CD14-positive monocyte (primary cell): ENCODE results near the gene MORN1. TPM values are rescaled to one million over a fixed set of nuclear protein-coding genes. Genes with fewer than 3 reads are reported as not detected.

Experiments used
- DNase-seq, 3 donors: peaks; one replicate each; pipeline ENCODE4 v3.0.0-alpha.2; 2011 to 2022
- H2AFZ ChIP-seq: 2 replicates; pipeline ENCODE4 v1.6.0; 2012; ENCODE audit warnings: mild to moderate bottlenecking, low read depth, low read length, inconsistent platforms; ENCODE audit not compliant: insufficient read depth, poor library complexity, severe bottlenecking
- H3K27ac ChIP-seq, 2 donors: 1 replicate in 1 of 2; 2 replicates in 1 of 2; pipeline ENCODE4 v1.5.1; 2012 to 2013; ENCODE audit warnings: low read length in 2 of 2, control low read depth in 1 of 2, inconsistent platforms in 1 of 2, low read depth in 1 of 2, mild to moderate bottlenecking in 1 of 2
- H3K27me3 ChIP-seq, 2 donors: one replicate each; pipeline versions ENCODE4 v1.6.0 to v1.6.1; 2011 to 2013; ENCODE audit warnings: low read length in 2 of 2; ENCODE audit not compliant: control insufficient read depth in 2 of 2, insufficient read depth in 2 of 2
- H3K36me3 ChIP-seq, 2 donors: replicated peaks in 1 of 2; 1 replicate in 1 of 2; 2 replicates in 1 of 2; pipeline versions ENCODE4 v1.5.1 to v1.6.1; 2012 to 2013; ENCODE audit warnings: low read length in 2 of 2, control low read depth in 1 of 2, inconsistent platforms in 1 of 2, mild to moderate bottlenecking in 1 of 2; ENCODE audit not compliant: insufficient read depth in 2 of 2, control insufficient read depth in 1 of 2
- H3K4me1 ChIP-seq, 2 donors: 1 replicate in 1 of 2; 2 replicates in 1 of 2; pipeline versions ENCODE4 v1.5.1 to v1.6.1; 2012 to 2013; ENCODE audit warnings: low read length in 2 of 2, control low read depth in 1 of 2, inconsistent platforms in 1 of 2, mild to moderate bottlenecking in 1 of 2, moderate library complexity in 1 of 2; ENCODE audit not compliant: insufficient read depth in 2 of 2, control insufficient read depth in 1 of 2
- H3K4me2 ChIP-seq: replicated peaks from 2 replicates; pipeline ENCODE3; 2012; ENCODE audit warnings: low read length, moderate library complexity, mild to moderate bottlenecking; ENCODE audit not compliant: poor library complexity, severe bottlenecking; ENCODE audit errors: extremely low read depth
- H3K4me3 ChIP-seq, 3 experiments: fragments of 200-600 bp in 1 of 3; sonication (generic) in 1 of 3; replicated peaks in 1 of 3; 1 replicate in 2 of 3; 2 replicates in 1 of 3; pipeline ENCODE4 v1.5.1; 2011 to 2013; ENCODE audit warnings: low read length in 3 of 3, mild to moderate bottlenecking in 3 of 3, control low read depth in 2 of 3, low read depth in 2 of 3, inconsistent platforms in 1 of 3, moderate library complexity in 1 of 3
- H3K79me2 ChIP-seq: 2 replicates; pipeline ENCODE4 v1.6.0; 2012; ENCODE audit warnings: mild to moderate bottlenecking, control low read depth, inconsistent platforms, low read length, moderate library complexity; ENCODE audit not compliant: insufficient read depth
- H3K9ac ChIP-seq: 2 replicates; pipeline ENCODE4 v1.6.0; 2017; ENCODE audit warnings: low read length, mild to moderate bottlenecking; ENCODE audit not compliant: insufficient read depth, poor library complexity, severe bottlenecking
- H3K9me3 ChIP-seq, 2 donors: replicated peaks in 1 of 2; 1 replicate in 1 of 2; 2 replicates in 1 of 2; pipeline versions ENCODE4 v1.5.1 to v1.6.1; 2012 to 2013; ENCODE audit warnings: low read length in 2 of 2, control low read depth in 1 of 2; ENCODE audit not compliant: control insufficient read depth in 1 of 2, insufficient read depth in 1 of 2
- H4K20me1 ChIP-seq: 2 replicates; pipeline ENCODE4 v1.6.0; 2012; ENCODE audit warnings: mild to moderate bottlenecking, low read length, control low read depth, moderate library complexity; ENCODE audit not compliant: insufficient read depth
- H3K27ac Mint-ChIP-seq, 7 donors: one replicate each; pipeline ENCODE4 v1.8.0; 2020; ENCODE audit warnings: mild to moderate bottlenecking in 7 of 7, mixed read lengths in 7 of 7, moderate library complexity in 6 of 7, inconsistent platforms in 2 of 7
- H3K27me3 Mint-ChIP-seq, 3 donors: one replicate each; pipeline ENCODE4 v1.8.0; 2021 to 2022; ENCODE audit warnings: low read depth in 3 of 3, mild to moderate bottlenecking in 3 of 3, mixed read lengths in 3 of 3, moderate library complexity in 3 of 3, inconsistent platforms in 1 of 3
- H3K36me3 Mint-ChIP-seq, 2 donors: one replicate each; pipeline ENCODE4 v1.8.0; 2020; ENCODE audit warnings: mixed read lengths in 2 of 2, inconsistent platforms in 1 of 2, mild to moderate bottlenecking in 1 of 2
- H3K4me1 Mint-ChIP-seq: one replicate; pipeline ENCODE4 v1.8.0; 2020; ENCODE audit warnings: mild to moderate bottlenecking, mixed read lengths
- H3K4me3 Mint-ChIP-seq, 2 donors: one replicate each; pipeline ENCODE4 v1.8.0; 2020; ENCODE audit warnings: mild to moderate bottlenecking in 2 of 2, mixed read lengths in 2 of 2, moderate library complexity in 1 of 2
- H3K9me3 Mint-ChIP-seq, 7 donors: one replicate each; pipeline ENCODE4 v1.8.0; 2020 to 2022; ENCODE audit warnings: mixed read lengths in 7 of 7, mild to moderate bottlenecking in 6 of 7, moderate library complexity in 6 of 7, inconsistent platforms in 2 of 7
- WGBS: methylation state at CpG from one replicate; pipeline ENCODE4 v1.1.5; 2013; ENCODE audit warnings: missing lambda C conversion rate; ENCODE audit not compliant: insufficient coverage; 5-methylcytosine and 5-hydroxymethylcytosine counted together
- intact Hi-C, 2 donors: fragments of 100-400 bp; cut with micrococcal nuclease; formaldehyde crosslinking; loops; one replicate each; pipeline versions ENCODE4 v1.15.0 to v1.15.1; 2023
- polyA plus RNA-seq, 3 donors: library from polyadenylated mRNA; depleted of rRNA in 1 of 3; unstranded in 2 of 3; stranded (reverse) in 1 of 3; fragments of 300-500 nt in 2 of 3; fragments of >200 nt in 1 of 3; fragmentation: Illumina TruSeq in 2 of 3; gene quantifications; 1 replicate in 2 of 3; 2 replicates in 1 of 3; pipeline ENCODE4 v1.2.3, GENCODE V29; 2012 to 2021
- TF ChIP-seq, protein P1 (sequence below): fragments of 200-600 bp; IDR thresholded peaks from one replicate; pipeline ENCODE4 v1.8.0; 2022; ENCODE audit warnings: antibody characterized with exemption, mild to moderate bottlenecking

Gene MORN1
- polyA plus RNA-seq, 3 donors = 1.5 to 3.0 (median 1.7) TPM

DNA sequence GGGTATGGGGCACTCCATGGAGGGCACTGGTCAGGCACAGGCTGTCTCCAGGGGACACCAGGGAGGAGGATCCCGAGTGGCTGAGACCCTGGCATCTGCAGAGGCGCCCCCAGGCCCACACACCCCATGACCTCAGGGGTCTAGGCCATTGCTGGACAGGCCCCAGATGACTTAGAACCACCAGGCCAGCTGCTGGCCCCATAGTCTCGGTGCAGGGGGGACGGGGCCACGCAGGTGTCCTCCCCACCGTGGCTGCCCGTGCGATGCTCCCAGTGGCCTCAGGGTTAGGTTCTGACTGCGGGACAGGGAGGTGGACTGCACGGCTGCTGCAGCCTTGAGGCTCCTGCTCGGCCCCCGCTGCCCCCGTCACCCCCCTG lies 44.0 kb downstream of the MORN1 start:
- 99% methylated on average over 8 of the region's 13 CpGs for WGBS
- Histone ChIP-seq H4K20me1 (no peaks in the 10 kb centered on the region), H3K9ac (no peak overlapping the region), H3K4me3 (no peak overlapping the region), H2AFZ (no peak overlapping the region), H3K27ac (no peak overlapping the region), H3K9me3 (no peaks in the 10 kb centered on the region), H3K79me2 (no peaks in the 10 kb centered on the region), H3K27me3 (no peaks in the 10 kb centered on the region), H3K4me2 (no peak overlapping the region), H3K4me1 (no peaks in the 10 kb centered on the region), H3K36me3 (no peaks in the 10 kb centered on the region)
- DNase-seq = no peak
- intact Hi-C loops = no loop called here
- Mint-ChIP-seq H3K4me3 (no peak overlapping the region), H3K27me3 (peaks cover 2 to 5% (median 2%) of the 10 kb centered on the region in 3 donors), H3K9me3 (peaks cover 0 to 1% (median 0%) of the 10 kb centered on the region in 7 donors), H3K36me3 (no peaks in the 10 kb centered on the region), H3K27ac (no peak overlapping the region), H3K4me1 (no peaks in the 10 kb centered on the region)
- TF ChIP-seq, protein P1, sequence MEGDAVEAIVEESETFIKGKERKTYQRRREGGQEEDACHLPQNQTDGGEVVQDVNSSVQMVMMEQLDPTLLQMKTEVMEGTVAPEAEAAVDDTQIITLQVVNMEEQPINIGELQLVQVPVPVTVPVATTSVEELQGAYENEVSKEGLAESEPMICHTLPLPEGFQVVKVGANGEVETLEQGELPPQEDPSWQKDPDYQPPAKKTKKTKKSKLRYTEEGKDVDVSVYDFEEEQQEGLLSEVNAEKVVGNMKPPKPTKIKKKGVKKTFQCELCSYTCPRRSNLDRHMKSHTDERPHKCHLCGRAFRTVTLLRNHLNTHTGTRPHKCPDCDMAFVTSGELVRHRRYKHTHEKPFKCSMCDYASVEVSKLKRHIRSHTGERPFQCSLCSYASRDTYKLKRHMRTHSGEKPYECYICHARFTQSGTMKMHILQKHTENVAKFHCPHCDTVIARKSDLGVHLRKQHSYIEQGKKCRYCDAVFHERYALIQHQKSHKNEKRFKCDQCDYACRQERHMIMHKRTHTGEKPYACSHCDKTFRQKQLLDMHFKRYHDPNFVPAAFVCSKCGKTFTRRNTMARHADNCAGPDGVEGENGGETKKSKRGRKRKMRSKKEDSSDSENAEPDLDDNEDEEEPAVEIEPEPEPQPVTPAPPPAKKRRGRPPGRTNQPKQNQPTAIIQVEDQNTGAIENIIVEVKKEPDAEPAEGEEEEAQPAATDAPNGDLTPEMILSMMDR = no peak

DNA sequence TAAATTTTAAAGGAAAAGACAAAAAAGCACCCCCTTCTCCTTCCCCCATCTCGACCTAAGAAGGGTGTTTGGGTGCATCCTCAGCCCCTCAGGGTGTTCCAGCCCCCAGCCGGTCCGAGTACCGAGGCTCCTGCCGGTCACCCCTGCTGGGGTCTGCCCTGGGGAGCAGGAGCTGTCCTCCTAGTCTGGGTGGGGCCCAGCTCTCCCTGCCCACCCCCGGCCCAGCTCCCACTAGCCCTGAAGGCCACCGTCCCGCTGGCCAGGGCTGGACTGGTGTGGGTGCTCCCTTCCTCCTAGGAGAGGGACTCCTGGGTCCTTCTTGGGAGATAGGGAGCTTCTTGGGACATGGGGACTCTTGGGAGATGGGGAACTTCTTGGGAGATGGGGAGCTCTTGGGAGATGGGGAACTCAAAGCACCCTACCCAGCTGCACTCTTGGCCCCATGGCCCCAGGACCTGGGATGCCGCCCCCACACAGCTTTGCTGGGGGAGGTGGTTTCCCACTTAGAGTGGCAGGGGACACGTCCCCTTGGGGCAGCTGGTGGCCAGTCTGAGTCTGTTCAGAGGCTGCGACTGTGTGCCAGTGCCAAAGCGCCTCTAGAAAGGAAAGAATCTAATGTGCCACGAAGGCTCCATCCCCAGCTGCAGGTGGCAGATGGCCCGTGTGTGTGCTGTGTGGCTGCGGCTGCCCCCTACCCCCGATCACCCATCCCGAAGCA lies 44.5 kb downstream of the MORN1 start:
- TF ChIP-seq, protein P1 = no peak
- H3K9me3 ChIP-seq = no peaks in the 10 kb centered on the region
- no peaks in the 10 kb centered on the region for H4K20me1 ChIP-seq
- H3K4me3 ChIP-seq = no peak overlapping the region
- peaks cover 2 to 3% (median 2%) of the 10 kb centered on the region in 3 donors for H3K27me3 Mint-ChIP-seq
- no peak overlapping the region for H3K9ac ChIP-seq
- intact Hi-C loops = no loop called here
- no peaks in the 10 kb centered on the region for H3K36me3 Mint-ChIP-seq
- H3K79me2 ChIP-seq = no peaks in the 10 kb centered on the region
- H3K9me3 Mint-ChIP-seq = peaks cover 0 to 1% (median 0%) of the 10 kb centered on the region in 7 donors
- H3K4me1 Mint-ChIP-seq = no peaks in the 10 kb centered on the region
- H3K27ac ChIP-seq = no peak overlapping the region
- H3K27ac Mint-ChIP-seq = no peak overlapping the region
- WGBS = 85% methylated on average over 15 of the region's 17 CpGs
- H3K27me3 ChIP-seq = no peaks in the 10 kb centered on the region
- H3K4me1 ChIP-seq = no peaks in the 10 kb centered on the region
- DNase-seq = no peak
- H3K4me3 Mint-ChIP-seq = no peak overlapping the region
- H2AFZ ChIP-seq = no peak overlapping the region
- H3K4me2 ChIP-seq = no peak overlapping the region
- H3K36me3 ChIP-seq = no peaks in the 10 kb centered on the region
